ENCODE data around the gene UBE4B. TPM values are rescaled to one million over a fixed set of nuclear protein-coding genes. Genes with fewer than 3 reads are reported as not detected.
A peak's percentile ranks its signal among the peaks of the same experiment; 100 is the strongest.

Gene UBE4B
- polyA plus RNA-seq, 1 donor from 2014 or later, result 9.0 TPM

DNA sequence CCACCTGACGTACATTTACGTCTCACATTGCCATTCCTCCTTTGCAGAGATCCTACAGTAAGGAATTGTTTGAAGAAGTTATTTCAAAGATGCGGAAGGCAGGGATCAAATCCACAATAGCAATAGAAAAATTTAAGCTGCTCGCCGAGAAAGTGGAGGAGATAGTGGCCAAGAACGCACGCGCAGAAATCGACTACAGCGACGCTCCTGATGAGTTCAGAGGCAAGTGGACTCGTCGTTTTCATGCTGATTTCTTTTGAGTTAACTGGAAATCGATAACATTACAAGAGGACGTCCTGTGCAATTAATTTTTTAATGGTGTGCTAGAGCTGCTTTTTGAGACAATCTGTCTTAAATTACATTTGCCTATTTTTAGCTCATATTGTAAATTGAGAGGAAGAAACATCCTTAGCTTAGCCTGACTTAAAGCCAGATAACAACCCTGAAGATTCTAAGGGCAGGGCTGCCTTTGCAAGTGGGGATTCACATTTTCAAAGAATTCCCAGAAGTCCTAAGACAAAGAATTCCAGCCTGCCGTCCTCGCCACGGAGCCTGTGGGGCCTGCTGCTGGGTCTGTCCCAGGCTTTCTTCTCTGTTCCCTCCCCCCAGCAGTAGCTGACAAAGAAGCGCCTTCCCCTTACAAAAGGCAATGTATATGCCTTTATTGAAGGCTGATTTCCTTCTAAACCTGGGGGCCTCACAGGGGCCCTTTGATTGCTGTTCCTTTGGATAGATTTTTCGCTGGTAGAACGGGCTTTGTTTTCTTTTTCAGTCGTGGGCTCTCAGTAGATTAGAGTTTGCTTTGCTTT is 146.0 kb downstream of the UBE4B start:
- peaks cover 10% of the 10 kb centered on the region for H3K36me3 Mint-ChIP-seq

DNA sequence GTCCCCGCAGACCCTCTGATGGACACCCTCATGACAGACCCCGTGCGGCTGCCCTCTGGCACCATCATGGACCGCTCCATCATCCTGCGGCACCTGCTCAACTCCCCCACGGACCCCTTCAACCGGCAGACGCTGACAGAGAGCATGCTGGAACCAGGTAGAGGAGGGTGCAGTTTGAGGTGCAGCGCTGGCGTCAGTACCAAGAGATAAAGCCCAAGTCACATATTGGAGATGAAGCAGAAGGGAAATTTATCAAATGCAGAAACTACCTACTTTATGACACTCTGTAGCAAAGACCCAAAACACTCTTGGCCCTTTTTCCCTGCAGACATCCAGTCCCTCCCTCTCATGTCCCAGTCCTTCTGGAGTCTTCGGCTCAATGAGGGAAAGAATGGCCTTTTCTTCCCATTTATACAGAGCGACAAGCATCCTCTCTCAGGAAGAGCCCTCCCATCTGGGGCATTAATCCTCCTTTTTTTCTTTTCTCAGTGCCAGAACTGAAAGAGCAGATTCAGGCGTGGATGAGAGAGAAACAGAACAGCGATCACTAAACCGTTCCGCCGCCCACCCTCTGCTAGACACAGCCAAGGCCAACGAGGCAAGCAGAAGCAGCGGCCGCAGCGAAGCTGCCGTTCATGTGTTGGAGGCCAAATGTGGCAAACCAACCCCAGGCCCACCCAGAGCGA is 146.8 kb downstream of the UBE4B start:
- Mint-ChIP-seq H3K27me3 (no peaks in the 10 kb centered on the region), H3K36me3 (peaks cover 10% of the 10 kb centered on the region)

More for the DNA sequence above, 146.0 kb downstream of the UBE4B start:
- Mint-ChIP-seq H3K9me3 (peaks cover 0 to 10% (median 0%) of the 10 kb centered on the region in 3 donors), H3K4me3 (no peak overlapping the region), H3K27me3 (no peaks in the 10 kb centered on the region), H3K27ac (peak overlapping the region in 1 of 3 donors; percentile 31), H3K4me1 (peaks cover 0 to 1% (median 0%) of the 10 kb centered on the region in 3 donors)

DNA sequence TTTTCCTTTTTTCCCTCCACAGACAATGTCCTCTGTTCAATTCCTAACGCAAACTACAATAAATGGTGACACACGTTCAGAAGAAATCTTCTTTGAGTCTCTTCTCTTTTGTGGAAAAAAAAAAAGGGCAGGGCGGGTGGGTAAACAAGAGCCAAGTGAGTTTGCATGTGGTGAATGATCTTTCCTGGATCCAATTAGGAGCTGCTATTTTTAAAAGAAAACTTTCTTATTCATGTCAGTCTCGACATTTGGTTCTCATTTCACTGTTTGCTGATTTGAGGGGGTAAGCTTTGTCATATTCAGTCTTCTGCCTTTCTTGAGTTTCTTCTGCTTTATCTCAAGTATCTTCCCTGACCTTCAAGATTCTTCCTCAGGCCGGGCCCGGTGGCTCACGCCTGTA is 148.4 kb downstream of the UBE4B start:
- Mint-ChIP-seq H3K9me3 (no peaks in the 10 kb centered on the region), H3K4me3 (no peak overlapping the region), H3K36me3 (peaks cover 2% of the 10 kb centered on the region), H3K27me3 (no peaks in the 10 kb centered on the region), H3K4me1 (peaks cover 0 to 6% (median 0%) of the 10 kb centered on the region in 3 donors), H3K27ac (no peak overlapping the region)

More for the DNA sequence above, 146.8 kb downstream of the UBE4B start:
- H3K27ac Mint-ChIP-seq, result peak overlapping the region in 1 of 3 donors; percentile 31
- peaks cover 0 to 2% (median 0%) of the 10 kb centered on the region in 3 donors for H3K4me1 Mint-ChIP-seq
- H3K4me3 Mint-ChIP-seq, result no peak overlapping the region
- H3K9me3 Mint-ChIP-seq, result peaks cover 0 to 9% (median 0%) of the 10 kb centered on the region in 3 donors

DNA sequence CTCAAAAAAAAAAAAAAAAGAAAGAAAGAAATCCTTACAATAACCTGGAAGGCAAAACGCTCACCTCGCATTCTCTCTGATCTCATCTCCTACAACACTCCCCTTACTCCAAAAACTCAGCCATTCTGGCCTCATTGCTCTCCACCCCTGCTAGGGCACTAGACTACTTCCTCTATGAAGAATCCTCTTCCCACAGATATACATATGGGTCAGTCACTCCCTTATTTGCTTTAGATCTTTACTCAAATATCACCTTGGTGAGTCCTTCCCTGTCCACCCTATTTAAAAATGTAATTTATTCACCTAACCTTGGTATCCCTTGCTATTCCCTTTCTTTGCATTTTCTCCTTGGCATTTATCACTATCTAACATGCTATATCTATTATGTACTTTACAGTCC is 153.0 kb downstream of the UBE4B start:
- H3K4me3 Mint-ChIP-seq, result no peak overlapping the region

DNA sequence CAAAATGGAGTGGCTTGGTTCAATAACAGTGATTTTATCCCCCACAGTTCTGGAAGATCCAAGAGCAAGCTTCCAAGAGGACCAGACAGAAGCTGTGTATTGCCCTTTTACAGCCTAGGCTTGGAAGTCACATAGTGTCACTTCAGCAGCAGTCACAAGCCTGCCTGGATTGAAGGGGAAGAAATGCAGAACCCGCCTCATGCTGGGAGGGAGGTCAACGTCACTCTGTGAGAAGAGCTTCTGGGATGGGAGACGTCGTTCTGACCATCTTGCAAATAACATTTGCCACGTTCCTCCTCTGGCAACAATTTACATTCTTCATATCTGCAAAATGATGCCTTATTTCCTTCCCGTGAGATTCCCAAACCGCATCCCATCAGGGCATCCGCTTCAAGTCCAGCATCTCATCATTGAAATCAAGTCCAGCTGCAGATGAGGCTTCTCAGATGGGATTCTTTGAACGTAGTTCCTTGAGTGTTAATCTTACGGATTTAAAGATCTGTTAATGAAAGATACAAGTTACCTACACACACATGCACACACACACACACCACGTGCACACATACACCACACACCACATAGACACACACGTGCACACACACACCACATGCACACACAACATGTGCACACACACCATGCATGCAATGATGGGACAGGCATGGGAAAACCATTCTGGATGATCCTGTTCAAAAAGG is 153.7 kb downstream of the UBE4B start:
- Mint-ChIP-seq H3K9me3 (no peaks in the 10 kb centered on the region), H3K36me3 (peaks cover 4% of the 10 kb centered on the region), H3K4me3 (no peak overlapping the region), H3K27ac (no peak overlapping the region), H3K4me1 (peaks cover 3 to 20% (median 5%) of the 10 kb centered on the region in 3 donors), H3K27me3 (no peaks in the 10 kb centered on the region)

More for the DNA sequence above, 153.0 kb downstream of the UBE4B start:
- Mint-ChIP-seq H3K27me3 (no peaks in the 10 kb centered on the region), H3K9me3 (no peaks in the 10 kb centered on the region), H3K27ac (no peak overlapping the region), H3K4me1 (peaks cover 3 to 20% (median 5%) of the 10 kb centered on the region in 3 donors), H3K36me3 (peaks cover 4% of the 10 kb centered on the region)

DNA sequence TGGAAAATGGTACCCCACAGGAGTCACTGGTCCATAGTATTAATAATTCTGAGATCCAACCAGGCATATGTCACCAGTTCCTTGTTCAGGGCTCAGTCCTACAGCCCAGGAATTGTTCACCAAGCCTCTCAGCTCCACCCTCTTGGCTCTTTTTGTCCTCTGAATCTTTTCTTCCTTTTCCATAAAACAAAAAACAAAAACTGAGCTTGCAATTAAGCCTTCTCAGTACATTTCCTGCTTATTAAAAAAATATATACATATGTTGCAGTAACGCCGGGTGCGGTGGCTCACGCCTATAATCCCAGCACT is 154.2 kb downstream of the UBE4B start:
- Mint-ChIP-seq H3K27ac (no peak overlapping the region), H3K27me3 (no peaks in the 10 kb centered on the region), H3K36me3 (peaks cover 4% of the 10 kb centered on the region), H3K4me1 (peaks cover 3 to 20% (median 5%) of the 10 kb centered on the region in 3 donors), H3K9me3 (no peaks in the 10 kb centered on the region), H3K4me3 (no peak overlapping the region)

DNA sequence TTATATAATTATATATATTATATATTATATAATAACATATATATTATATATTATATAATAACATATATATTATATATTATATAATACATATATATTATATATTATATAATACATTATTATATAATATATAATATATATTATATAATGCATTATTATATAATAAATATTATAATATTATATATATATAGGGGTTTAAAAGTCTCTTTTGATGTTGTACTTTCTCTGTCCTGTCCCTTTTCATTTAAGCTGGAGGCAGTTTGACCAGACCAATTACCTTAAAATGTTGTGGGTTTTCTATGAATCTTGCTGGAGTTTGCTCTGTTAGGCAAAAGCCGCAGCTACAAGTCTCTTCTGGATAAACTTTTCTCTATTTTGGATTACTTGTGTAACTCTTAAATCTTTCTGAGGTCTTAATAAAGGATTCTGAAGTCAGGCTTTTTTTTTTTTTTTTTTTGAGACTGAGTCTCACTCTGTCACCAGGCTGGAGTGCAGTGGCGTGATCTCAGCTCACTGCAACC is 155.4 kb downstream of the UBE4B start:
- peaks cover 3 to 20% (median 5%) of the 10 kb centered on the region in 3 donors for H3K4me1 Mint-ChIP-seq
- no peaks in the 10 kb centered on the region for H3K27me3 Mint-ChIP-seq
- H3K27ac Mint-ChIP-seq, result no peak overlapping the region
- H3K36me3 Mint-ChIP-seq, result peaks cover 4% of the 10 kb centered on the region
- H3K4me3 Mint-ChIP-seq, result no peak overlapping the region
- no peaks in the 10 kb centered on the region for H3K9me3 Mint-ChIP-seq

DNA sequence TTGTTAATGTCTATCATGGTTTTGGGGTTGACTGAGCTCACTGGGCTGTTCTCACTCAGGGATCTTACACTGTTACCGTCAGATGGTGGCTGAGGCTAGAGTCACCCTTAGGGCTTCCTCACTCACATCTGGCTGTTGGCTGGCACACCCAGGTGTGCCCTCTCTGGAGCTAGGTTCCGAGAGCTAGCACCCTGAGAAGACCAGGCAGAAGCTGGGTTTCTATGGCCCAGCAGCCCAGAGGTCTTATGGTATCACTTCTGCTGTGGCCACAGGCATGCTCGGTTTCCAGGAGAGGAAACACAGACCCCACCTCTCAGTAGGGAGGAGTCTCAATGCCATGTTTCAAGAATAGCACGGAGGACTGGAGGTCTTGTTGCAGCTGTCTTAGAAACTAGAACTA is 156.9 kb downstream of the UBE4B start:
- Mint-ChIP-seq H3K4me3 (peak overlapping the region in 2 of 4 donors; percentile 17 to 61), H3K4me1 (peaks cover 3 to 17% (median 5%) of the 10 kb centered on the region in 3 donors), H3K9me3 (no peaks in the 10 kb centered on the region), H3K36me3 (peaks cover 4% of the 10 kb centered on the region), H3K27me3 (peaks cover 2% of the 10 kb centered on the region), H3K27ac (peak overlapping the region in 1 of 3 donors; percentile 16)

DNA sequence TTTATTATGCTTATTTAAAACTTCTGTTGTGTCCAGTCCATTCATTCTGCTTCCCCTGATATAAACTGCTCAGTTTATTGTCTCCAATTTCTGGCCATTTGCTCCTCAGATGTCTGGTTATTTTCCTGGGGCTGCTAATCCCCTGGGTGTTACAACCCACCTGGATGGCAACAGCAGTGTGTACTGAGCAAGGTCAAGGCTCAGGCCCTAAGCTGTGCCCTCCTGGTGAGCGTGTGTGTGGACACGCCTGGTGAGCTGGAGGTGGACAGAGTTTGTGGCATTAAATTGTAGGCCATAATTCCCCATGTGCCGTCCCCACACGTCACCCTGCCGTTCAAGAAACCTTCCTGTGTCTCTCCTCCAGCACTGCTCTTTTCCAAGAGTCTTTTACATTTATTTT is 159.5 kb downstream of the UBE4B start:
- no peak overlapping the region for H3K4me3 Mint-ChIP-seq
- H3K27me3 Mint-ChIP-seq, result peaks cover 2% of the 10 kb centered on the region
- H3K27ac Mint-ChIP-seq, result no peak overlapping the region
- no peaks in the 10 kb centered on the region for H3K36me3 Mint-ChIP-seq
- H3K9me3 Mint-ChIP-seq, result no peaks in the 10 kb centered on the region
- peaks cover 3 to 12% (median 5%) of the 10 kb centered on the region in 3 donors for H3K4me1 Mint-ChIP-seq

DNA sequence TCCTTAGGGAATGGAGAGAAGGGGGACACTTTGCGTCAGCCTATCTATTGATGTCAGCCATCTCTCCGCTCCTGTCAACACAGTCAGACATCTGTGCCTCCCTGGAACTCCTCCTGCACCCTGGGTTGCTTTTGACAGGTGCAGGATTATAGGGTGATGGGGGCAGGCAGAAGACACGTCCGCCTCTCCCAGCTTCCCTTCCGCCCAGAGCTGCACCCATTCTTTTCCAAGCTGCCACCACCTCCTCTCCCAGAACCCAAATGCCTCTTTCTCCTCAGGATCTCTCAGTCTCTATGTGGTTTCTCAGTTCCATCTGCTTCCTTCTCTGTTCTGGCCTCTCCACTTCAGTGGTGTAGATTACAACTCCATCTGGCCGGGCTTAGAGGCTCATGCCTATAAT is 160.5 kb downstream of the UBE4B start:
- Mint-ChIP-seq H3K4me3 (no peak overlapping the region), H3K27me3 (peaks cover 2% of the 10 kb centered on the region), H3K27ac (peak overlapping the region in 1 of 3 donors; percentile 91), H3K36me3 (no peaks in the 10 kb centered on the region), H3K4me1 (peaks cover 3 to 12% (median 5%) of the 10 kb centered on the region in 3 donors), H3K9me3 (no peaks in the 10 kb centered on the region)

DNA sequence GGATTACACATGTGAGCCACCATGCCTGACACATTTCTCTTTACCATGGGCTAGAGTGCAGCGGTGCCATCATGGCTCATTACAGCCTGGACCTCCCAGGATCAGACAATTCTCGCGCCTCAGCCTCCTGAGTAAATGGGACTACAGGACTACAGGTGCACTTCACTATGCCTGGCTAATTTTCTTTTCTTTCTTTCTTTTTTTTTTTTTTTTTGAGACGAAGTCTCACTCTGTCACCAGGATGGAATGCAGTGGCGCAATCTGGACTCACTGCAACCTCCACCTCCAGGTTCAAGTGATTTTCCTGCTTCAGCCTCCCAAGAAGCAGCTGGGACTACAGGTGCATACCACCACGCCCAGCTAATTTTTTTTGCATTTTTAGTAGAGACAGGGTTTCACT is 162.8 kb downstream of the UBE4B start:
- H3K9me3 Mint-ChIP-seq, result no peaks in the 10 kb centered on the region
- H3K36me3 Mint-ChIP-seq, result peaks cover 1% of the 10 kb centered on the region
- H3K4me1 Mint-ChIP-seq, result no peaks in the 10 kb centered on the region

DNA sequence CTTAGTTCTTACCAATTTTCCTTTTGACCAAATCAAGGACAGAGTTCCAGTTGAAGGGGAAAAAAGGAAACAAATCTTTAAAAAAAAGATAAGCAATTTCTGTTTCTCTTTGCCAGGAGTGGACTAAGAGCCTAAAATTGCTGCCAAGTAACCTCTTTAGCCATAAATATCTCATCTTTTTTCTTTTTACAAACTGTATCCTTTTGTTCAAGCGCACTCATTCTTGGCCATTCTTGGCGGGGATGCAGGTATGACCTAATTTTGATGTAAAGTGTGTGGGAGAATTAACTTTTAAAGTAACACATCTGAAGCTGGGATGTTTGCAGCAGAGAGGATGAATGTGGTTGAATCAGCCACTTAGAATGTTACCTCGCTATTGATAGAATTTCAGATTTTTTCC is 164.2 kb downstream of the UBE4B start:
- H3K27me3 Mint-ChIP-seq, result peaks cover 2% of the 10 kb centered on the region
- no peak overlapping the region for H3K27ac Mint-ChIP-seq
- H3K36me3 Mint-ChIP-seq, result peaks cover 1% of the 10 kb centered on the region
- H3K4me1 Mint-ChIP-seq, result no peaks in the 10 kb centered on the region
- no peaks in the 10 kb centered on the region for H3K9me3 Mint-ChIP-seq
- H3K4me3 Mint-ChIP-seq, result no peak overlapping the region

More for the DNA sequence above, 162.8 kb downstream of the UBE4B start:
- H3K4me3 Mint-ChIP-seq, result peak overlapping the region in 1 of 4 donors; percentile 37
- H3K27me3 Mint-ChIP-seq, result peaks cover 2% of the 10 kb centered on the region
- no peak overlapping the region for H3K27ac Mint-ChIP-seq

DNA sequence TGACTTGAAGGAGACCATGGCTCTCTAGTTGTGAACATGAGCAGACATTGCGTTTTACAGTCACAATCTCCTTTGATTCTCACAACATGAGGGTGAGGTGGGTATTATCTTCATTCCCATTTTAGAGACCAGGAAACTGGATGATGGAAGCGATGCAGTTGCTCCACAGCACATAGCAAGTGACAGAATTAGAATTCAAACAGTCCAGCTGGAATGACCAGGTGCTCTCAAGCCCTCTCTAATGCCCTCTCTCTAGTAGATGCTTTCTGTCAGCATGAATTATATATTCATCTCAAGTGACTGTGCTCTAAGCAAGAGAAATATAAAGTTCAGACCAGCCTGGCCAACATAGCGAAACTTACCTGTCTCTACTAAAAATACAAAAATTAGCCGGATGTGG is 167.9 kb downstream of the UBE4B start:
- H3K27ac Mint-ChIP-seq, result no peak overlapping the region
- H3K4me3 Mint-ChIP-seq, result no peak overlapping the region
- peaks cover 1% of the 10 kb centered on the region for H3K36me3 Mint-ChIP-seq
- H3K9me3 Mint-ChIP-seq, result no peaks in the 10 kb centered on the region
- H3K4me1 Mint-ChIP-seq, result no peaks in the 10 kb centered on the region
- peaks cover 3% of the 10 kb centered on the region for H3K27me3 Mint-ChIP-seq

DNA sequence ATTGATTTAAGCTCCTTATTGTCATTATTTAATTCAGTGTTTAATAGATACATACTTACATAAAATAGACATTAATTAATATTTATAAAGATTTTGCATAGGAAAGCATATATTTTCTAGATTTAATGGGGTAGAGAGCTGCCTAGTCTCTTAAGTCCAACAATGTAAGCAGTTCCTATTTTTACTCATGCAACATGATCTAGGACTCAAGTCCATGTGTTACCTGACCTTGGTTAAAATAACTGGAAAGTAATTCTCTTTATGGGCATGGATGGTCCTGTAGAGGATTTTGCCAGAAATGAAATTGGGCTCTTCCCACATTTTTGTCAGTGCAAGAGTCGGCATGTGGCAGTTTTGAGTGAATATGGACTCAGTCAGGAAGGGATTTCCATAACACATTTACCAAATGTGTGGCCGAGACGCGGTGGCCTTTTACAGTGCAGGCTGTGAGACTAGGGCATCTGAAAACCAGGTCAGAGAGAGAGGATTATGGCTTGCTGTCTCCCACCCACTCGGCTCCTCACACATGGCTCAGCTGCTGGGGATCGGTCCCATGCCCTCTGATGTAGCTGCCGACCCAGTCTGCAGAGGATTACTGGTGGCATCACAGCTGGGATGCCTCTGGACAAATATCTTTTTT is 171.4 kb downstream of the UBE4B start:
- H3K4me3 Mint-ChIP-seq, result peak overlapping the region in 1 of 4 donors; percentile 34
- H3K9me3 Mint-ChIP-seq, result no peaks in the 10 kb centered on the region
- H3K27me3 Mint-ChIP-seq, result peaks cover 3% of the 10 kb centered on the region
- H3K4me1 Mint-ChIP-seq, result peaks cover under 1 to 4% (median 3%) of the 10 kb centered on the region in 3 donors
- peaks cover 1% of the 10 kb centered on the region for H3K36me3 Mint-ChIP-seq
- H3K27ac Mint-ChIP-seq, result peak overlapping the region in 1 of 3 donors; percentile 59
